GM19372 (cell line): Measurements from ENCODE around the gene PAPSS1.

Experiments
- ATAC-seq: cut with Tn5 transposase; IDR thresholded peaks from one replicate; pipeline ENCODE4 v1.9.1; 2021; ENCODE audit warnings: mild to moderate bottlenecking, low read depth, moderate library complexity; ENCODE audit not compliant: unreplicated experiment

Gene PAPSS1

DNA sequence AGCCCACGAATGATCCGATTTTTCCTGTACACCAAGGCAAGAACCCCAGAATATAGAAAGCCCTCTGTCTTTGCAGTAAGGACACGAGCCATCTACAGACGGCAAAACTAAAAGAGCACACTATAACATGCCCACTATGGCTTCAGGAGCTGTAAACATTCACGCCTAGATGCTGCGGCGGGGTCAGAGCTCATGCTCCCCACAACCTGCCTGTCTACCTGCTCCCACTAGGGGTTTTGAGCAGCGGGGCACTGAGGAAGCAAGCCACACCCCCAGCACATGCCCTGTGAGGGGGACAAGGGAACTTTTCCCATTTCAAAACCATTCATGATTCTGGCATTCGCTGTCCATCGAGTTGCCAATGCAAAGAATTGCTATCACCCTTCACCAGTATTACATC, 144.8 kb downstream of the PAPSS1 start:
- no peak for ATAC-seq

DNA sequence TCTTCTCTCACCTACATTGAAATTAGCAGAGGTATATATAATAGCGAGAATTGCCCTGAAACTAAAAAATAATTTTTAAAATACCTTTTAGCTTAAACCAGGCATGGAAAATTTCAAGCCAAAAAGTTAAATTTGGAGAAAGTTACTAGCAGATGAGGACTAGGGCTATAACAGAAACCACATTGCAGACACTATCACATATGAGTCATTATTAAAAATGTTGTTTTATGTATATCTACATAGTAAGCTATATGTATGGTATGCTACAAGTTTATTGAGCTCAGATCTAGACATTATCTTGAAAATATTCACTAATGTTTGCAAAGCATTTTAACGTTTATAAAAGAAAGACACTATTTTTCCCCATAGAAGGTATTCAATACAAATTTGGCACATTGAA, 147.8 kb downstream of the PAPSS1 start:
- ATAC-seq = no peak

DNA sequence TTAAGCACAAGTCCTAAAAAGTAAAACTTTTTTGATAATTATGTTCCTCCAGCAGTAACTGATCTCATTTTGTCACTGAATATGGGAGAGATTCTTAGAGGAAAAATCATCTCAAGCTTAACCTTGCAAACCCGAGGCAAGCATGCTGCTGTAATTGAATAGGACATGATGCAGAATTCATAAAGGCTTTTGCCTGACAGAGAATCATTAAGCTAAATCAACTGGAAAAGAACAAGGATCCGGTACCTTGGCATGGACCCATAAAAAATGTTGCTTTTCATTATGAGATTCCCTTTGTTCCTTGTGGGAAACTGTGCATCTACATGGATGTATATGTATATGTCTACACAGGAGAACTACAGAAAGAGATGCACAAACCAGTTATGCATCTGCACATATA, 149.1 kb downstream of the PAPSS1 start:
- no peak for ATAC-seq

DNA sequence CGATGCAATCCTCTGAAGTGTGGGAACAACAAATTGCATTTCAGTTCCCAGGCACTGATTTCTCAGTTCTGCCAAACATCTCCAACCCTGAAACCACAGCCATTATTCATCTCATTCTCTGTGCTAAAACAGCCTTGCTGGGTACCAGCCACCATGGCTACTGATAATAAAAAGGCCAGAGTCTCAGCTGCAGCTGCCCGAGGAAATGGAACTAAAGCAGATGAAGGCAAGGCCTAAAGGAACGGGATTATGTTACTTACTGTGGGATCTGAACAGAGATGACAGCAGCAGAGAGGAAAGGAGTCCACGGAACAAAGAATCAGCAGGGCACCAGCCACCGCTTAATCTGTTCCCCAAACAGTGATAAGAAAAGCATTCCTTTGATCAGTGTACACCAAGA, 155.7 kb downstream of the PAPSS1 start:
- ATAC-seq = no peak
